Measurements from ENCODE around the gene NID1.

Gene NID1

GRCh38 chr1:235939480-235939775, 125.5 kb downstream of the NID1 start:
- DNase-seq (ENCODE audit: extremely low spot score), result no peak
- no peak for TF ChIP-seq CTCF (IDR thresholded peaks at IDR 0.05; ENCODE audit: control extremely low read depth, extremely low read depth, low read depth, missing control alignments)
- POLR2A ChIA-PET, result no interaction called here
- CTCF ChIA-PET, result interaction anchor here (1.1 to 2.3 kb wide), 4 partner anchors 9 to 33 kb away, joined by 3 to 11 read pairs (median 6); no protein-coding TSS in a partner anchor

GRCh38 chr1:235938709-235939479, 126.0 kb downstream of the NID1 start:
- ChIA-PET CTCF (interaction anchor here (1.1 to 2.3 kb wide), 5 partner anchors 8 to 33 kb away, joined by 3 to 11 read pairs (median 8); no protein-coding TSS in a partner anchor), POLR2A (no interaction called here)
- TF ChIP-seq CTCF (IDR thresholded peaks at IDR 0.05; ENCODE audit: control extremely low read depth, extremely low read depth, low read depth, missing control alignments), result no peak
- DNase-seq (ENCODE audit: extremely low spot score), result peak; percentile 49

GRCh38 chr1:235937123-235937522, 127.8 kb downstream of the NID1 start:
- DNase-seq (ENCODE audit: extremely low spot score), result peak; percentile 44
- ChIA-PET POLR2A (no interaction called here), CTCF (interaction anchor here (0.9 to 2.3 kb wide), 4 partner anchors 10 to 71 kb away, joined by 3 to 11 read pairs (median 6); no protein-coding TSS in a partner anchor)
- TF ChIP-seq CTCF (IDR thresholded peaks at IDR 0.05; ENCODE audit: control extremely low read depth, extremely low read depth, low read depth, missing control alignments), result no peak

GRCh38 chr1:235935235-235936225, 129.4 kb downstream of the NID1 start:
- POLR2A ChIA-PET, result no interaction called here
- no peak for TF ChIP-seq CTCF (IDR thresholded peaks at IDR 0.05; ENCODE audit: control extremely low read depth, extremely low read depth, low read depth, missing control alignments)
- CTCF ChIA-PET, result interaction anchor here (0.9 kb wide), 1 partner anchor 11 kb away, joined by 3 read pairs; no protein-coding TSS in a partner anchor
- DNase-seq (ENCODE audit: extremely low spot score), result no peak

- no peak for TF ChIP-seq CTCF (IDR thresholded peaks at IDR 0.05; ENCODE audit: control extremely low read depth, extremely low read depth, low read depth, missing control alignments)
- DNase-seq (ENCODE audit: extremely low spot score), result no peak
- ChIA-PET CTCF (interaction anchor here (0.8 to 2.4 kb wide), 6 partner anchors 13 to 429 kb away, joined by 3 to 7 read pairs (median 3); partner anchors contain the start of gene B3GALNT2), POLR2A (no interaction called here)
Measured at GRCh38 chr1:235933766-235934116, 131.1 kb downstream of the NID1 start.

GRCh38 chr1:235933017-235933765, 131.7 kb downstream of the NID1 start:
- POLR2A ChIA-PET, result no interaction called here
- no peak for TF ChIP-seq CTCF (IDR thresholded peaks at IDR 0.05; ENCODE audit: control extremely low read depth, extremely low read depth, low read depth, missing control alignments)
- DNase-seq (ENCODE audit: extremely low spot score), result no peak
- CTCF ChIA-PET, result interaction anchor here (0.8 to 2.4 kb wide), 6 partner anchors 13 to 429 kb away, joined by 3 to 7 read pairs (median 3); partner anchors contain the start of gene B3GALNT2

Measured in GM10248 (cell line).